SK-N-SH treated with all-trans-retinoic acid at 6 μM for 48 hours (cell line): ENCODE measurements around the gene CWC27.

Experiments
- ARNTL ChIP-seq: fragments of 450-650 bp; formaldehyde crosslinking; IDR thresholded peaks from 2 replicates; pipeline ENCODE4 v1.5.0; 2020; ENCODE audit warnings: low read depth, mild to moderate bottlenecking, moderate library complexity, borderline replicate concordance
- BACH2 ChIP-seq: fragments of 250-450 bp; sonication (Bioruptor Pico); IDR thresholded peaks from 2 replicates; pipeline ENCODE4 v1.9.0; 2021; ENCODE audit warnings: mild to moderate bottlenecking, borderline replicate concordance
- OSR1 ChIP-seq: fragments of 250-450 bp; sonication (Bioruptor Pico); IDR thresholded peaks from 2 replicates; pipeline ENCODE4 v1.8.0; 2022; ENCODE audit warnings: moderate library complexity, mild to moderate bottlenecking, inconsistent platforms
- RARB ChIP-seq: fragments of 250-450 bp; sonication (Bioruptor Pico); IDR thresholded peaks from 2 replicates; pipeline ENCODE4 v1.8.0; 2021; ENCODE audit warnings: mild to moderate bottlenecking, moderate library complexity
- TCF4 ChIP-seq: fragments of 250-450 bp; sonication (Bioruptor Pico); IDR thresholded peaks from 2 replicates; pipeline ENCODE4 v1.8.0; 2021; ENCODE audit warnings: mild to moderate bottlenecking, moderate library complexity, borderline replicate concordance
- ZFP30 ChIP-seq: fragments of 450-650 bp; formaldehyde crosslinking; IDR thresholded peaks from 2 replicates; pipeline ENCODE4 v1.5.0; 2022; ENCODE audit warnings: mild to moderate bottlenecking, moderate library complexity
- ZNF565 ChIP-seq: fragments of 450-650 bp; formaldehyde crosslinking; conservative IDR thresholded peaks from 2 replicates; pipeline ENCODE4 v1.5.0; 2020; ENCODE audit warnings: low read depth, mild to moderate bottlenecking, moderate library complexity
- TF ChIP-seq, protein P1 (sequence below): fragments of 250-450 bp; sonication (Bioruptor Pico); IDR thresholded peaks from 2 replicates; pipeline ENCODE4 v1.8.0; 2020; ENCODE audit warnings: mild to moderate bottlenecking, moderate library complexity, borderline replicate concordance
- TF ChIP-seq, protein P2 (sequence below): fragments of 250-450 bp; sonication (Bioruptor Pico); IDR thresholded peaks from 2 replicates; pipeline ENCODE4 v1.5.1; 2021; ENCODE audit warnings: mild to moderate bottlenecking, moderate library complexity

DNA sequence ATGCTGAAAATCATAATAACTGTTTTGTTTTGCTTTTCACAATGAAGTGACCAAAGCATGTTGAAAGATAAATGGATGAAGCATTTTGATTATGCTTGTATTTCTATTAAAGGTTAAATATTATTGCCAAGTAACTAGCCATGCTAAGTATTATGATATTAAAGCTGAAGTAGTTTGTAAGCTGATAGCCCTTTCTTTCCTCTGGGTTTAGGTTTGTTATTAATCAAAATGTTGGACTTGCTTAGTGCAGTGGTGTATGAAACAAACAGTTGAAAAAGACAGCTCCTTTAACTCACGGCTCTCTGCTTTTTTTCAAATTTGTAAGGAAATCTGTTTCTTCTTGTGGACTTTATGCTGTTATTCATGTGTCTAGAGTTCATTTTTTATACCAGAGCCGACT is 246.0 kb downstream of the CWC27 start:
- TF ChIP-seq, protein P1, sequence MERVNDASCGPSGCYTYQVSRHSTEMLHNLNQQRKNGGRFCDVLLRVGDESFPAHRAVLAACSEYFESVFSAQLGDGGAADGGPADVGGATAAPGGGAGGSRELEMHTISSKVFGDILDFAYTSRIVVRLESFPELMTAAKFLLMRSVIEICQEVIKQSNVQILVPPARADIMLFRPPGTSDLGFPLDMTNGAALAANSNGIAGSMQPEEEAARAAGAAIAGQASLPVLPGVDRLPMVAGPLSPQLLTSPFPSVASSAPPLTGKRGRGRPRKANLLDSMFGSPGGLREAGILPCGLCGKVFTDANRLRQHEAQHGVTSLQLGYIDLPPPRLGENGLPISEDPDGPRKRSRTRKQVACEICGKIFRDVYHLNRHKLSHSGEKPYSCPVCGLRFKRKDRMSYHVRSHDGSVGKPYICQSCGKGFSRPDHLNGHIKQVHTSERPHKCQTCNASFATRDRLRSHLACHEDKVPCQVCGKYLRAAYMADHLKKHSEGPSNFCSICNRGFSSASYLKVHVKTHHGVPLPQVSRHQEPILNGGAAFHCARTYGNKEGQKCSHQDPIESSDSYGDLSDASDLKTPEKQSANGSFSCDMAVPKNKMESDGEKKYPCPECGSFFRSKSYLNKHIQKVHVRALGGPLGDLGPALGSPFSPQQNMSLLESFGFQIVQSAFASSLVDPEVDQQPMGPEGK (CRISPR knock-in tag): no peak
- TF ChIP-seq ZNF565: no peak
- TF ChIP-seq, protein P2, sequence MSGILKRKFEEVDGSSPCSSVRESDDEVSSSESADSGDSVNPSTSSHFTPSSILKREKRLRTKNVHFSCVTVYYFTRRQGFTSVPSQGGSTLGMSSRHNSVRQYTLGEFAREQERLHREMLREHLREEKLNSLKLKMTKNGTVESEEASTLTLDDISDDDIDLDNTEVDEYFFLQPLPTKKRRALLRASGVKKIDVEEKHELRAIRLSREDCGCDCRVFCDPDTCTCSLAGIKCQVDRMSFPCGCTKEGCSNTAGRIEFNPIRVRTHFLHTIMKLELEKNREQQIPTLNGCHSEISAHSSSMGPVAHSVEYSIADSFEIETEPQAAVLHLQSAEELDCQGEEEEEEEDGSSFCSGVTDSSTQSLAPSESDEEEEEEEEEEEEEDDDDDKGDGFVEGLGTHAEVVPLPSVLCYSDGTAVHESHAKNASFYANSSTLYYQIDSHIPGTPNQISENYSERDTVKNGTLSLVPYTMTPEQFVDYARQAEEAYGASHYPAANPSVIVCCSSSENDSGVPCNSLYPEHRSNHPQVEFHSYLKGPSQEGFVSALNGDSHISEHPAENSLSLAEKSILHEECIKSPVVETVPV (CRISPR knock-in tag): no peak
- TF ChIP-seq TCF4: no peak
- TF ChIP-seq RARB: 0 out of 2 replicates have a peak, but pooled peaks have one; percentile 62
- TF ChIP-seq ZFP30: no peak
- no peak for TF ChIP-seq ARNTL (CRISPR knock-in tag)
- no peak for TF ChIP-seq BACH2 (CRISPR knock-in tag)
- no peak for TF ChIP-seq OSR1 (CRISPR knock-in tag)
